ENCODE measurements around the gene ARHGAP45. TPM values are rescaled to one million over a fixed set of nuclear protein-coding genes. Genes with fewer than 3 reads are reported as not detected.

ARHGAP45 gene
- total and polyA plus RNA-seq, 2 of the 8 experiments (the other 6 are each of a cell fraction or from before 2014, with no cell fraction given): 31.4 to 41.8 TPM

- TF ChIP-seq ATF2 (IDR thresholded peaks at IDR 0.05; ENCODE audit: low read length) (no peak), EGR1 (IDR thresholded peaks at IDR 0.05; ENCODE audit: borderline replicate concordance, low read depth, low read length) (no peak), TBP (IDR thresholded peaks at IDR 0.05; ENCODE audit: low read depth, low read length) (no peak), ATF3 (IDR thresholded peaks at IDR 0.05; ENCODE audit: insufficient read depth, low read depth, low read length) (no peak), EP300 (IDR thresholded peaks at IDR 0.05; ENCODE audit: borderline replicate concordance in 1 of 2, low read depth in 2 of 2, low read length in 2 of 2) (no peak), TAF1 (IDR thresholded peaks at IDR 0.05; ENCODE audit: low read depth, low read length) (no peak)
These were observed 17.9 kb upstream of the ARHGAP45 start (continued) for GRCh38 chr19:1049106-1049505.
